Mesodermal cell (in vitro differentiated cells): ENCODE data around the gene LLGL2.
"Not testable (repeated sequence)": the region's sequence is repeated elsewhere in the genome, so short reads cannot be mapped to it uniquely, and the experiment has no call there.

Source experiments
- H3K27ac ChIP-seq: 2 replicates; pipeline ENCODE4 v1.7.0; 2013; ENCODE audit warnings: mild to moderate bottlenecking, low read depth, low read length, moderate library complexity; ENCODE audit not compliant: severe bottlenecking
- H3K36me3 ChIP-seq: 2 replicates; pipeline ENCODE4 v1.7.1; 2013; ENCODE audit warnings: mild to moderate bottlenecking, low read length, moderate library complexity; ENCODE audit not compliant: control insufficient read depth, insufficient read depth
- H3K4me1 ChIP-seq: one replicate; pipeline ENCODE4 v1.7.1; 2013; ENCODE audit warnings: mild to moderate bottlenecking, low read length; ENCODE audit not compliant: insufficient read depth, control insufficient read depth, poor library complexity, severe bottlenecking
- H3K4me3 ChIP-seq: 2 replicates; pipeline ENCODE4 v1.7.0; 2013; ENCODE audit warnings: low read length, control low read depth, mild to moderate bottlenecking; ENCODE audit not compliant: insufficient read depth, poor library complexity, severe bottlenecking; ENCODE audit errors: extremely low read depth
- H3K9me3 ChIP-seq: 2 replicates; pipeline ENCODE4 v1.7.1; 2013; ENCODE audit warnings: mild to moderate bottlenecking, low read length, moderate library complexity; ENCODE audit not compliant: control insufficient read depth
- WGBS, 2 experiments: methylation state at CpG; one replicate each; pipeline ENCODE4 v1.1.5; 2013; ENCODE audit warnings: missing lambda C conversion rate in 2 of 2; ENCODE audit not compliant: insufficient coverage in 2 of 2; 5-methylcytosine and 5-hydroxymethylcytosine counted together

LLGL2 gene

GRCh38 chr17:75589012-75589918 is 63.8 kb downstream of the LLGL2 start:
- Histone ChIP-seq H3K4me3 (peak overlapping the region; percentile 41), H3K27ac (peak overlapping the region; percentile 64), H3K9me3 (peaks cover 6% of the 10 kb centered on the region), H3K4me1 (no peaks in the 10 kb centered on the region), H3K36me3 (no peaks in the 10 kb centered on the region)
- WGBS, 2 experiments = 15 to 18% methylated on average over 55 to 81 of the region's 100 CpGs

- no peaks in the 10 kb centered on the region for H3K36me3 ChIP-seq
- WGBS, 2 experiments = 89 to 93% methylated on average over 17 to 28 of the region's 29 CpGs
- H3K27ac ChIP-seq = no peak overlapping the region
- peaks cover 6% of the 10 kb centered on the region for H3K9me3 ChIP-seq
- peak overlapping the region; percentile 36 for H3K4me3 ChIP-seq
- H3K4me1 ChIP-seq = no peaks in the 10 kb centered on the region
Measured at GRCh38 chr17:75589919-75590303, 64.4 kb downstream of the LLGL2 start.

- WGBS, 2 experiments = 91 to 95% methylated on average over 4 to 6 of the region's 8 CpGs
- Histone ChIP-seq H3K4me1 (no peaks in the 10 kb centered on the region), H3K27ac (no peak overlapping the region), H3K36me3 (no peaks in the 10 kb centered on the region), H3K4me3 (no peak overlapping the region), H3K9me3 (peaks cover 6% of the 10 kb centered on the region)
Measured at GRCh38 chr17:75590314-75590761, 64.8 kb downstream of the LLGL2 start.

- Histone ChIP-seq H3K4me3 (no peak overlapping the region), H3K9me3 (peaks cover under 1% of the 10 kb centered on the region), H3K27ac (no peak overlapping the region), H3K4me1 (no peaks in the 10 kb centered on the region), H3K36me3 (no peaks in the 10 kb centered on the region)
- 89 to 95% methylated on average over 10 to 11 of the region's 12 CpGs for WGBS, 2 experiments
Measured at GRCh38 chr17:75590849-75591721, 65.6 kb downstream of the LLGL2 start.

GRCh38 chr17:75591722-75592302 is 66.3 kb downstream of the LLGL2 start:
- Histone ChIP-seq H3K4me3 (no peak overlapping the region), H3K36me3 (no peaks in the 10 kb centered on the region), H3K4me1 (no peaks in the 10 kb centered on the region), H3K9me3 (no peaks in the 10 kb centered on the region), H3K27ac (no peak overlapping the region)
- WGBS, 2 experiments = 79 to 89% methylated on average over 6 to 7 of the region's 7 CpGs

- WGBS, 2 experiments = 90 to 98% methylated on average over 7 to 8 of the region's 17 CpGs
- no peaks in the 10 kb centered on the region for H3K36me3 ChIP-seq
- no peaks in the 10 kb centered on the region for H3K9me3 ChIP-seq
- H3K4me3 ChIP-seq = no peak overlapping the region
- H3K4me1 ChIP-seq = no peaks in the 10 kb centered on the region
- no peak overlapping the region for H3K27ac ChIP-seq
Measured at GRCh38 chr17:75592348-75593020, 67.0 kb downstream of the LLGL2 start.

GRCh38 chr17:75593430-75593829 is 67.9 kb downstream of the LLGL2 start:
- WGBS, 2 experiments = 88 to 98% methylated on average over 7 to 9 of the region's 9 CpGs
- H3K36me3 ChIP-seq, H3K4me3 ChIP-seq, H3K27ac ChIP-seq, H3K9me3 ChIP-seq, H3K4me1 ChIP-seq: not testable (repeated sequence)

GRCh38 chr17:75594499-75595283 is 69.2 kb downstream of the LLGL2 start:
- Histone ChIP-seq H3K4me1 (no peaks in the 10 kb centered on the region), H3K36me3 (no peaks in the 10 kb centered on the region), H3K4me3 (no peak overlapping the region), H3K9me3 (no peaks in the 10 kb centered on the region), H3K27ac (no peak overlapping the region)
- 82 to 91% methylated on average over 20 to 27 of the region's 28 CpGs for WGBS, 2 experiments

GRCh38 chr17:75595284-75595919 is 69.9 kb downstream of the LLGL2 start:
- no peak overlapping the region for H3K27ac ChIP-seq
- H3K4me3 ChIP-seq = no peak overlapping the region
- no peaks in the 10 kb centered on the region for H3K4me1 ChIP-seq
- WGBS, 2 experiments = 80 to 84% methylated on average over 8 to 9 of the region's 13 CpGs
- no peaks in the 10 kb centered on the region for H3K36me3 ChIP-seq
- no peaks in the 10 kb centered on the region for H3K9me3 ChIP-seq
